ENCODE data around the gene REV1.
A peak's percentile ranks its signal among the peaks of the same experiment; 100 is the strongest.
"Not testable (repeated sequence)": the region's sequence is repeated elsewhere in the genome, so short reads cannot be mapped to it uniquely, and the experiment has no call there.

Gene REV1

GRCh38 chr2:99485411-99485810, 4.4 kb downstream of the REV1 start:
- peak; percentile 3 for DNase-seq

GRCh38 chr2:99484205-99484604, 5.6 kb downstream of the REV1 start:
- DNase-seq = no peak

- peak; percentile 8 for DNase-seq
These were observed 7.9 kb downstream of the REV1 start for GRCh38 chr2:99481941-99482340.

- no peak for DNase-seq
These were observed 8.3 kb downstream of the REV1 start for GRCh38 chr2:99481527-99481926.

GRCh38 chr2:99480390-99480789, 9.4 kb downstream of the REV1 start:
- DNase-seq = no peak

- DNase-seq = no peak
These were observed 11.2 kb downstream of the REV1 start for GRCh38 chr2:99478632-99479031.

- no peak for DNase-seq
These were observed 12.8 kb downstream of the REV1 start for GRCh38 chr2:99477054-99477453.

GRCh38 chr2:99476629-99477028, 13.2 kb downstream of the REV1 start:
- DNase-seq = no peak

- DNase-seq = not testable (repeated sequence)
These were observed 14.7 kb downstream of the REV1 start for GRCh38 chr2:99475095-99475494.

GRCh38 chr2:99473518-99474083, 16.2 kb downstream of the REV1 start:
- no peak for DNase-seq

- DNase-seq = no peak
These were observed 17.2 kb downstream of the REV1 start for GRCh38 chr2:99472600-99472960.

- peak; percentile 27 for DNase-seq
These were observed 17.9 kb downstream of the REV1 start for GRCh38 chr2:99471654-99472599.

- DNase-seq = no peak
These were observed 18.9 kb downstream of the REV1 start for GRCh38 chr2:99470957-99471356.

- not testable (repeated sequence) for DNase-seq
These were observed 19.4 kb downstream of the REV1 start for GRCh38 chr2:99470459-99470858.

- DNase-seq = no peak
These were observed 20.4 kb downstream of the REV1 start for GRCh38 chr2:99469394-99469793.

- DNase-seq = no peak
These were observed 21.7 kb downstream of the REV1 start for GRCh38 chr2:99468155-99468554.

- no peak for DNase-seq
These were observed 22.4 kb downstream of the REV1 start for GRCh38 chr2:99467390-99467789.

GRCh38 chr2:99461828-99462483, 27.9 kb downstream of the REV1 start:
- no peak for DNase-seq

- DNase-seq = no peak
These were observed 31.3 kb downstream of the REV1 start for GRCh38 chr2:99458529-99458928.

GRCh38 chr2:99451686-99452085, 38.1 kb downstream of the REV1 start:
- DNase-seq = no peak

GRCh38 chr2:99451280-99451679, 38.5 kb downstream of the REV1 start:
- no peak for DNase-seq

- DNase-seq = peak; percentile 58
These were observed 39.6 kb downstream of the REV1 start for GRCh38 chr2:99450199-99450598.

- DNase-seq = no peak
These were observed 41.3 kb downstream of the REV1 start for GRCh38 chr2:99448556-99448955.

- no peak for DNase-seq
These were observed 44.8 kb downstream of the REV1 start for GRCh38 chr2:99445065-99445464.

Data from NCI-H69 (cell line).